ENCODE results near the gene MST1R. TPM values are rescaled to one million over a fixed set of nuclear protein-coding genes. Genes with fewer than 3 reads are reported as not detected.
A peak's percentile ranks its signal among the peaks of the same experiment; 100 is the strongest.

The MST1R gene
- total RNA-seq: 100 to 1,000 TPM in 3 of 4 donors, 10 to 100 TPM in 1; 23.1 to 233 (median 146) TPM

GRCh38 chr3:49903451-49904424 is at the start of gene MST1R:
TSS of gene MST1R (minus strand) at chr3:49903873. CDS start at chr3:49903609, 264 bp downstream.
- Histone ChIP-seq H3K4me1 (peaks cover 3 to 69% (median 8%) of the 10 kb centered on the region in 4 donors), H3K27ac (peak within 1 kb of the TSS; percentile 55 to 97 (median 86)), H3K9me3 (no peaks in the 10 kb centered on the region), H3K4me3 (peak within 1 kb of the TSS; percentile 41 to 66 (median 53)), H3K27me3 (no peaks in the 10 kb centered on the region), H3K36me3 (peaks cover 0 to 2% (median 0%) of the 10 kb centered on the region in 3 donors)
- TF ChIP-seq POLR2A (IDR thresholded peaks at IDR 0.05): peak; percentile 97
- TF ChIP-seq, protein P1, sequence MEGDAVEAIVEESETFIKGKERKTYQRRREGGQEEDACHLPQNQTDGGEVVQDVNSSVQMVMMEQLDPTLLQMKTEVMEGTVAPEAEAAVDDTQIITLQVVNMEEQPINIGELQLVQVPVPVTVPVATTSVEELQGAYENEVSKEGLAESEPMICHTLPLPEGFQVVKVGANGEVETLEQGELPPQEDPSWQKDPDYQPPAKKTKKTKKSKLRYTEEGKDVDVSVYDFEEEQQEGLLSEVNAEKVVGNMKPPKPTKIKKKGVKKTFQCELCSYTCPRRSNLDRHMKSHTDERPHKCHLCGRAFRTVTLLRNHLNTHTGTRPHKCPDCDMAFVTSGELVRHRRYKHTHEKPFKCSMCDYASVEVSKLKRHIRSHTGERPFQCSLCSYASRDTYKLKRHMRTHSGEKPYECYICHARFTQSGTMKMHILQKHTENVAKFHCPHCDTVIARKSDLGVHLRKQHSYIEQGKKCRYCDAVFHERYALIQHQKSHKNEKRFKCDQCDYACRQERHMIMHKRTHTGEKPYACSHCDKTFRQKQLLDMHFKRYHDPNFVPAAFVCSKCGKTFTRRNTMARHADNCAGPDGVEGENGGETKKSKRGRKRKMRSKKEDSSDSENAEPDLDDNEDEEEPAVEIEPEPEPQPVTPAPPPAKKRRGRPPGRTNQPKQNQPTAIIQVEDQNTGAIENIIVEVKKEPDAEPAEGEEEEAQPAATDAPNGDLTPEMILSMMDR (IDR thresholded peaks at IDR 0.05): peak in 4 of 6 experiments; percentile 4 to 51 (median 44)
- DNase-seq: peak; percentile 80 to 96 (median 95)

GRCh38 chr3:49952924-49953323 is 49.3 kb upstream of the MST1R start:
- peaks cover 0 to 15% (median 0%) of the 10 kb centered on the region in 4 donors for H3K4me1 ChIP-seq
- H3K27me3 ChIP-seq: no peaks in the 10 kb centered on the region
- DNase-seq: no peak
- TF ChIP-seq, protein P1 (IDR thresholded peaks at IDR 0.05): no peak
- no peak for TF ChIP-seq POLR2A (IDR thresholded peaks at IDR 0.05)
- H3K9me3 ChIP-seq: no peaks in the 10 kb centered on the region
- no peak overlapping the region for H3K27ac ChIP-seq
- no peaks in the 10 kb centered on the region for H3K36me3 ChIP-seq
- no peak overlapping the region for H3K4me3 ChIP-seq

DNA sequence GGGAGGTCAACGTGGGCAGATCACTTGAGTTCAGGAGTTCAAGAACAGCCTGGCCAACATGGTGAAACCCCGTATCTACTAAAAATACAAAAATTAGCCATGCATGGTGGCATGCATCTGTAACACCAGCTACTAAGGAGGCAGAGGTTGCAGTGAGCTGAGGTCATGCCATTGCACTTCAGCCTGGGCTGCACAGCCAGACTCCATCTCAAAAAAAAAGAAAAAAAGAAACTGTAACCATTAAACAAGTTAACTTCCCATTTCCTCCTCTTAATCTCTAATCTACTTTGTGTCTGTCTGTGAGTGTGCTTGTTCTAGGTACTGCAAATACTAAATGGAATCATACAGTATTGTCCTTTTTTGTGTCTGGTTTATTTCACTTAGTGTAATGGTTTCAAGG is 39.0 kb upstream of the MST1R start:
- Histone ChIP-seq H3K9me3 (no peaks in the 10 kb centered on the region), H3K36me3 (peaks cover 0 to 4% (median 0%) of the 10 kb centered on the region in 3 donors), H3K27ac (peak overlapping the region in 1 of 4 donors; percentile 42), H3K4me3 (no peak overlapping the region), H3K4me1 (peaks cover 0 to 18% (median 10%) of the 10 kb centered on the region in 4 donors), H3K27me3 (no peaks in the 10 kb centered on the region)
- no peak for DNase-seq
- TF ChIP-seq POLR2A (IDR thresholded peaks at IDR 0.05): no peak
- TF ChIP-seq, protein P1 (IDR thresholded peaks at IDR 0.05): no peak

DNA sequence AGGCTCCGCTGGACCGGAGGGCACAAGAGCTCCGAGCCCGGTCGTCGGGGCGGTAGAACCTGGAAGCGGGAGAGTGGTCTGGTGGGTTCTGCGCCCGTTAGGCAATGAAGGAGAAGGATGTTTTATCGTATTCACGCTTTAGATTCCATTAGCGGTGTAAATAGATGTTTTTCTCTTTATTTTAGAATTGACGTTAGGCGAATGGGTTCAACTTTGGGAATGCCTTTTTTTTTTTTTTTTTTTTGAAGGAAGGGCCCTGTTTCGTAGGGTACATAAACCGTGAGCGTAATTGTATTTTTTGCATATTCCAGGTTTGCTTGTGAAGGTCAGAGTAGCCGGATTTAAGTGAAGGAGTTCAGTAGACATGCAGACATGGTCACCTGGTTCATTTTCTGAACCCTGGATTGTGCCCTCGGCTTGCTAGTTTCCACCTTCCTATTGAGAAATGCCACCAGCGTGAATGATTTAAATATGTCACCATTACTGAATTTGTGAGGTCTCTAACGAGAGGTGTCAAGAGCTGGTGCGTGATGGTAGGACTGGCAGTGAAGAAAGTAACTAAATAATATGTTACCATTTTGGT is 37.1 kb upstream of the MST1R start:
- TF ChIP-seq POLR2A (IDR thresholded peaks at IDR 0.05): no peak
- TF ChIP-seq, protein P1 (IDR thresholded peaks at IDR 0.05): no peak
- DNase-seq: no peak

GRCh38 chr3:49939858-49940666 is 36.4 kb upstream of the MST1R start, which contains the start of gene RBM6:
TSS of gene RBM6 (plus strand) at chr3:49940150. CDS start at chr3:49962642, 22,492 bp downstream.
- Histone ChIP-seq H3K4me1 (peaks cover 0 to 18% (median 6%) of the 10 kb centered on the region in 4 donors), H3K36me3 (peaks cover 0 to 4% (median 0%) of the 10 kb centered on the region in 3 donors), H3K27ac (peak within 1 kb of the TSS; percentile 89 to 96 (median 94)), H3K9me3 (no peaks in the 10 kb centered on the region), H3K4me3 (peak within 1 kb of the TSS; percentile 61 to 82 (median 76)), H3K27me3 (no peaks in the 10 kb centered on the region)
- peak; percentile 98 to 99 (median 98) for DNase-seq
- peak; percentile 91 to 93 for TF ChIP-seq POLR2A (IDR thresholded peaks at IDR 0.05)
- TF ChIP-seq, protein P1 (IDR thresholded peaks at IDR 0.05): peak in 2 of 6 experiments; percentile 2 to 5

More for the DNA sequence above, 37.1 kb upstream of the MST1R start:
- peak overlapping the region; percentile 61 to 82 (median 76) for H3K4me3 ChIP-seq
- H3K27me3 ChIP-seq: no peaks in the 10 kb centered on the region
- H3K36me3 ChIP-seq: peaks cover 0 to 4% (median 0%) of the 10 kb centered on the region in 3 donors
- peaks cover 0 to 18% (median 6%) of the 10 kb centered on the region in 4 donors for H3K4me1 ChIP-seq
- H3K27ac ChIP-seq: peak overlapping the region; percentile 89 to 96 (median 94)
- no peaks in the 10 kb centered on the region for H3K9me3 ChIP-seq
